ENCODE data around the gene LCMT1. TPM values are rescaled to one million over a fixed set of nuclear protein-coding genes. Genes with fewer than 3 reads are reported as not detected.
A peak's percentile ranks its signal among the peaks of the same experiment; 100 is the strongest.

Gene LCMT1
- total and polyA plus RNA-seq, 2 of the 13 experiments (the other 11 are each of a cell fraction or from before 2014, with no cell fraction given): 41.2 to 48.7 TPM

DNA sequence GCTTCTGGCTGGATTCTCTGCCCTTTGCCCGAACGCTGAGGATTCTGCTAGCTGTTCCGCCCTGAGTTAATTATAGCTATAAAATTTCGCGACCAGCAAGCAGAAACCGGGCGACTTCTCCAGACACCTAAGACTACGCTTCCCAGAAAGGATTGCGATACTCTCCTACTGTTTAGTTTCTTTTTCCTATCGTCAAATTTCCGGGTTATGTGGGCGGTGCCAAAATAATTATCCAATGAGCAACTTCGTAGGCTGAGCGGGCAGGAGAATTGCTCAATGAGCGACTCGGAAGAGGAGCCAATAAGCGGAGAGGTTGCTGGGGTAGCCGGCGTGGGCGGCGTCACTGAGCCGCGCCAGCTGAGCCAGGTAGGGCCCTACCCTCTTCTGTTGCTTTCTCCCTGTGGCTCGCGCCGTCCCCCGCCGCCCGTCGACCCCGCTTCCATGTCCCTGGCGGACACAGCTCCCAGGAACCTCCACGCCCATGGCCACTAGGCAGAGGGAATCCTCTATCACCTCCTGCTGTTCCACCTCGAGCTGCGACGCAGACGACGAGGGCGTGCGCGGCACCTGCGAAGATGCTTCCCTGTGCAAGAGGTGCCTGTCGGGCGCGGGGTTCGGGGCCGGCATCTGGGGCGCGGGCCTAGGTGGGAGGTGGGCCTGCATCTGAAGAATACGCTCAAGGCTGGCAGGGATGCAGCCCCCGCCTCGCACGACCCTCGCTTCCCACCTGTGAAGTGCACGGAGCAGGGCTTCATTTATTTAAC, at the start of gene LCMT1 (continued):
- peak; percentile 54; the same call in 1 of the 2 replicates for TF ChIP-seq NFKB2 (CRISPR knock-in tag; IDR thresholded peaks at IDR 0.05; ENCODE audit: borderline replicate concordance)
- TF ChIP-seq, protein P1, sequence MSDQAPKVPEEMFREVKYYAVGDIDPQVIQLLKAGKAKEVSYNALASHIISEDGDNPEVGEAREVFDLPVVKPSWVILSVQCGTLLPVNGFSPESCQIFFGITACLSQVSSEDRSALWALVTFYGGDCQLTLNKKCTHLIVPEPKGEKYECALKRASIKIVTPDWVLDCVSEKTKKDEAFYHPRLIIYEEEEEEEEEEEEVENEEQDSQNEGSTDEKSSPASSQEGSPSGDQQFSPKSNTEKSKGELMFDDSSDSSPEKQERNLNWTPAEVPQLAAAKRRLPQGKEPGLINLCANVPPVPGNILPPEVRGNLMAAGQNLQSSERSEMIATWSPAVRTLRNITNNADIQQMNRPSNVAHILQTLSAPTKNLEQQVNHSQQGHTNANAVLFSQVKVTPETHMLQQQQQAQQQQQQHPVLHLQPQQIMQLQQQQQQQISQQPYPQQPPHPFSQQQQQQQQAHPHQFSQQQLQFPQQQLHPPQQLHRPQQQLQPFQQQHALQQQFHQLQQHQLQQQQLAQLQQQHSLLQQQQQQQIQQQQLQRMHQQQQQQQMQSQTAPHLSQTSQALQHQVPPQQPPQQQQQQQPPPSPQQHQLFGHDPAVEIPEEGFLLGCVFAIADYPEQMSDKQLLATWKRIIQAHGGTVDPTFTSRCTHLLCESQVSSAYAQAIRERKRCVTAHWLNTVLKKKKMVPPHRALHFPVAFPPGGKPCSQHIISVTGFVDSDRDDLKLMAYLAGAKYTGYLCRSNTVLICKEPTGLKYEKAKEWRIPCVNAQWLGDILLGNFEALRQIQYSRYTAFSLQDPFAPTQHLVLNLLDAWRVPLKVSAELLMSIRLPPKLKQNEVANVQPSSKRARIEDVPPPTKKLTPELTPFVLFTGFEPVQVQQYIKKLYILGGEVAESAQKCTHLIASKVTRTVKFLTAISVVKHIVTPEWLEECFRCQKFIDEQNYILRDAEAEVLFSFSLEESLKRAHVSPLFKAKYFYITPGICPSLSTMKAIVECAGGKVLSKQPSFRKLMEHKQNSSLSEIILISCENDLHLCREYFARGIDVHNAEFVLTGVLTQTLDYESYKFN (CRISPR knock-in tag; conservative IDR thresholded peaks at IDR 0.05): peak; percentile 24; the same call in 1 of the 2 replicates
- TF ChIP-seq FOXM1 (CRISPR knock-in tag; IDR thresholded peaks at IDR 0.05): no peak
- peak; percentile 50; the same call in 1 of the 2 replicates for TF ChIP-seq ZHX1 (CRISPR knock-in tag; IDR thresholded peaks at IDR 0.05; ENCODE audit: low read depth)
- peak; percentile 50; the same call in 1 of the 2 replicates for TF ChIP-seq RFXAP (CRISPR knock-in tag; IDR thresholded peaks at IDR 0.05; ENCODE audit: borderline replicate concordance)
- TF ChIP-seq TOPORS (CRISPR knock-in tag; IDR thresholded peaks at IDR 0.05): peak; percentile 52; the same call in 1 of the 2 replicates
- TF ChIP-seq ZMYM3 (CRISPR knock-in tag; IDR thresholded peaks at IDR 0.05): peak; percentile 11; the same call in 1 of the 2 replicates
- peak; percentile 30; the same call in 1 of the 2 replicates for TF ChIP-seq NCOR1 (IDR thresholded peaks at IDR 0.05; ENCODE audit: borderline replicate concordance, low read length)
- TF ChIP-seq ZSCAN31 (CRISPR knock-in tag; IDR thresholded peaks at IDR 0.05; ENCODE audit: low read depth): no peak
- TF ChIP-seq, protein P2, sequence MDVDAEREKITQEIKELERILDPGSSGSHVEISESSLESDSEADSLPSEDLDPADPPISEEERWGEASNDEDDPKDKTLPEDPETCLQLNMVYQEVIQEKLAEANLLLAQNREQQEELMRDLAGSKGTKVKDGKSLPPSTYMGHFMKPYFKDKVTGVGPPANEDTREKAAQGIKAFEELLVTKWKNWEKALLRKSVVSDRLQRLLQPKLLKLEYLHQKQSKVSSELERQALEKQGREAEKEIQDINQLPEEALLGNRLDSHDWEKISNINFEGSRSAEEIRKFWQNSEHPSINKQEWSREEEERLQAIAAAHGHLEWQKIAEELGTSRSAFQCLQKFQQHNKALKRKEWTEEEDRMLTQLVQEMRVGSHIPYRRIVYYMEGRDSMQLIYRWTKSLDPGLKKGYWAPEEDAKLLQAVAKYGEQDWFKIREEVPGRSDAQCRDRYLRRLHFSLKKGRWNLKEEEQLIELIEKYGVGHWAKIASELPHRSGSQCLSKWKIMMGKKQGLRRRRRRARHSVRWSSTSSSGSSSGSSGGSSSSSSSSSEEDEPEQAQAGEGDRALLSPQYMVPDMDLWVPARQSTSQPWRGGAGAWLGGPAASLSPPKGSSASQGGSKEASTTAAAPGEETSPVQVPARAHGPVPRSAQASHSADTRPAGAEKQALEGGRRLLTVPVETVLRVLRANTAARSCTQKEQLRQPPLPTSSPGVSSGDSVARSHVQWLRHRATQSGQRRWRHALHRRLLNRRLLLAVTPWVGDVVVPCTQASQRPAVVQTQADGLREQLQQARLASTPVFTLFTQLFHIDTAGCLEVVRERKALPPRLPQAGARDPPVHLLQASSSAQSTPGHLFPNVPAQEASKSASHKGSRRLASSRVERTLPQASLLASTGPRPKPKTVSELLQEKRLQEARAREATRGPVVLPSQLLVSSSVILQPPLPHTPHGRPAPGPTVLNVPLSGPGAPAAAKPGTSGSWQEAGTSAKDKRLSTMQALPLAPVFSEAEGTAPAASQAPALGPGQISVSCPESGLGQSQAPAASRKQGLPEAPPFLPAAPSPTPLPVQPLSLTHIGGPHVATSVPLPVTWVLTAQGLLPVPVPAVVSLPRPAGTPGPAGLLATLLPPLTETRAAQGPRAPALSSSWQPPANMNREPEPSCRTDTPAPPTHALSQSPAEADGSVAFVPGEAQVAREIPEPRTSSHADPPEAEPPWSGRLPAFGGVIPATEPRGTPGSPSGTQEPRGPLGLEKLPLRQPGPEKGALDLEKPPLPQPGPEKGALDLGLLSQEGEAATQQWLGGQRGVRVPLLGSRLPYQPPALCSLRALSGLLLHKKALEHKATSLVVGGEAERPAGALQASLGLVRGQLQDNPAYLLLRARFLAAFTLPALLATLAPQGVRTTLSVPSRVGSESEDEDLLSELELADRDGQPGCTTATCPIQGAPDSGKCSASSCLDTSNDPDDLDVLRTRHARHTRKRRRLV (CRISPR knock-in tag; IDR thresholded peaks at IDR 0.05): peak; percentile 74; the same call in 1 of the 2 replicates
- peak; percentile 76 for TF ChIP-seq MXD4 (CRISPR knock-in tag; IDR thresholded peaks at IDR 0.05)
- 0 out of 2 replicates have a peak, but pooled peaks have one; percentile 64 for TF ChIP-seq ZFP90 (CRISPR knock-in tag; IDR thresholded peaks at IDR 0.05; ENCODE audit: borderline replicate concordance)
- TF ChIP-seq WIZ (CRISPR knock-in tag; IDR thresholded peaks at IDR 0.05): peak; percentile 46; the same call in 1 of the 2 replicates
- TF ChIP-seq, protein P3, sequence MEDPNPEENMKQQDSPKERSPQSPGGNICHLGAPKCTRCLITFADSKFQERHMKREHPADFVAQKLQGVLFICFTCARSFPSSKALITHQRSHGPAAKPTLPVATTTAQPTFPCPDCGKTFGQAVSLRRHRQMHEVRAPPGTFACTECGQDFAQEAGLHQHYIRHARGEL (CRISPR knock-in tag; IDR thresholded peaks at IDR 0.05): no peak
- TF ChIP-seq THAP11 (CRISPR knock-in tag; IDR thresholded peaks at IDR 0.05): peak; percentile 98
- TF ChIP-seq ZSCAN29 (CRISPR knock-in tag; conservative IDR thresholded peaks at IDR 0.05): 0 out of 2 replicates have a peak, but pooled peaks have one; percentile 30
